ENCODE results near the gene ARGLU1. TPM values are rescaled to one million over a fixed set of nuclear protein-coding genes. Genes with fewer than 3 reads are reported as not detected.

Gene ARGLU1
- total and polyA plus RNA-seq, 12 donors: 19.1 to 130 (median 58.3) TPM

GRCh38 chr13:106493533-106494220 lies 74.3 kb downstream of the ARGLU1 start:
- intact Hi-C loops (cut with DNase I): no loop called here
- no peaks in the 10 kb centered on the region for H3K4me1 ChIP-seq (replicated peaks in 1 of 2)
- no peak for TF ChIP-seq POLR2A (IDR thresholded peaks at IDR 0.05)
- TF ChIP-seq, protein P1, sequence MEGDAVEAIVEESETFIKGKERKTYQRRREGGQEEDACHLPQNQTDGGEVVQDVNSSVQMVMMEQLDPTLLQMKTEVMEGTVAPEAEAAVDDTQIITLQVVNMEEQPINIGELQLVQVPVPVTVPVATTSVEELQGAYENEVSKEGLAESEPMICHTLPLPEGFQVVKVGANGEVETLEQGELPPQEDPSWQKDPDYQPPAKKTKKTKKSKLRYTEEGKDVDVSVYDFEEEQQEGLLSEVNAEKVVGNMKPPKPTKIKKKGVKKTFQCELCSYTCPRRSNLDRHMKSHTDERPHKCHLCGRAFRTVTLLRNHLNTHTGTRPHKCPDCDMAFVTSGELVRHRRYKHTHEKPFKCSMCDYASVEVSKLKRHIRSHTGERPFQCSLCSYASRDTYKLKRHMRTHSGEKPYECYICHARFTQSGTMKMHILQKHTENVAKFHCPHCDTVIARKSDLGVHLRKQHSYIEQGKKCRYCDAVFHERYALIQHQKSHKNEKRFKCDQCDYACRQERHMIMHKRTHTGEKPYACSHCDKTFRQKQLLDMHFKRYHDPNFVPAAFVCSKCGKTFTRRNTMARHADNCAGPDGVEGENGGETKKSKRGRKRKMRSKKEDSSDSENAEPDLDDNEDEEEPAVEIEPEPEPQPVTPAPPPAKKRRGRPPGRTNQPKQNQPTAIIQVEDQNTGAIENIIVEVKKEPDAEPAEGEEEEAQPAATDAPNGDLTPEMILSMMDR (IDR thresholded peaks at IDR 0.05): no peak

GRCh38 chr13:106492588-106493475 lies 75.1 kb downstream of the ARGLU1 start:
- Histone ChIP-seq H3K4me3 (no peak overlapping the region), H3K27me3 (no peaks in the 10 kb centered on the region), H3K36me3 (replicated peaks in 1 of 2) (no peaks in the 10 kb centered on the region), H3K9me3 (replicated peaks in 1 of 3) (no peaks in the 10 kb centered on the region), H3K4me1 (replicated peaks in 1 of 2) (no peaks in the 10 kb centered on the region), H3K27ac (peak overlapping the region in 1 of 5 donors; percentile 49)
- 85 to 89% (median 89%) methylated on average over 28 to 54 of the region's 54 CpGs for WGBS, 4 donors
- intact Hi-C loops (cut with DNase I): no loop called here
- TF ChIP-seq POLR2A (IDR thresholded peaks at IDR 0.05): no peak
- TF ChIP-seq, protein P1 (IDR thresholded peaks at IDR 0.05): no peak
- DNase-seq: no peak

More at GRCh38 chr13:106493533-106494220, 74.3 kb downstream of the ARGLU1 start:
- no peak overlapping the region for H3K4me3 ChIP-seq
- WGBS, 4 donors: 71 to 75% (median 73%) methylated on average over 17 of the region's 17 CpGs
- H3K9me3 ChIP-seq (replicated peaks in 1 of 3): no peaks in the 10 kb centered on the region
- peak in 3 of 7 donors; percentile 10 to 28 (median 27) for DNase-seq
- peak overlapping the region in 1 of 5 donors; percentile 49 for H3K27ac ChIP-seq
- no peaks in the 10 kb centered on the region for H3K27me3 ChIP-seq
- no peaks in the 10 kb centered on the region for H3K36me3 ChIP-seq (replicated peaks in 1 of 2)

DNA sequence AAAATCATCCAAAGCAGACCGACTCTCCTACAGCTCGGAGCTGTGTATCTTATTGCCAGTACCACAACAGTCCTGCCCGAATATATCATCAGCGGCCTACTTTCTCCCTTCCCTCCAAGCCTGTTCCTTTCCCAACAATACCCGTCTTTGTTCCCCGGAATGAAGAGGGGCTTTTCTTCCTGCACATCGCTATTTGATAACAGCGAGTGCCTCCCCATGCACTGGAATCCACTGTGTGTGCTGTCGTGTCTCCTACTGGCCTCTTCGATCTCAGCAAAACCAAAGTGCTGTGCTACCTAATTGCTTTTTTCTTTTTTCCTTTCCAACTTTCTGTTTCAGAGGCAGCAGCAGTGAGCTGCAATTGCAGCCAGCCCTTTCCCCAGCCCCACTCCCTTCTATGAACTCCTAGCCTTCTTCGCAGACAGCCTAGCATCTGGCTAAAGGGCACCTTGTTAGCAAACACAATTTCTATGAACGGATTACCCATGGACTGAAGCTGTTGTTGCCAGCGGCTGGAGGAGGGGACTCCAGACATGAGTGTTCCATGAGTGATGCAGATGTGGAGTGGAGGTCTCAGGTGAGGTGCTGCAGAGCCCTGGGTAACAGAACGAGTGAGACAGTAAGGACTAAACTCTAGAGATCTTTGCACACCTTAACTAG lies 75.9 kb downstream of the ARGLU1 start:
- intact Hi-C loops (cut with DNase I): no loop called here
- no peaks in the 10 kb centered on the region for H3K9me3 ChIP-seq (replicated peaks in 1 of 3)
- no peaks in the 10 kb centered on the region for H3K27me3 ChIP-seq
- DNase-seq: no peak
- no peak overlapping the region for H3K27ac ChIP-seq
- no peaks in the 10 kb centered on the region for H3K36me3 ChIP-seq (replicated peaks in 1 of 2)
- no peak overlapping the region for H3K4me3 ChIP-seq
- H3K4me1 ChIP-seq (replicated peaks in 1 of 2): no peaks in the 10 kb centered on the region
- TF ChIP-seq POLR2A (IDR thresholded peaks at IDR 0.05): no peak
- TF ChIP-seq, protein P1 (IDR thresholded peaks at IDR 0.05): no peak
- WGBS, 4 donors: 81 to 90% (median 83%) methylated on average over 13 to 14 of the region's 14 CpGs

Other genes with a start within 250 kb of the ARGLU1 start
- gene EFNB2, start 32.5 kb downstream of the ARGLU1 start, total RNA-seq: 10 to 100 TPM; 10.4 to 21.4 (median 14.2) TPM
- 1 to 10 TPM; 5.2 to 9.3 (median 6.6) TPM for gene EFNB2, start 32.5 kb downstream of the ARGLU1 start, polyA plus RNA-seq

Data from adrenal gland (tissue), 12 donors.